Suprapubic skin (tissue), 4 donors: Measurements from ENCODE around the gene MARK4.

ENCODE experiments used
- CTCF ChIP-seq, 2 donors: fragments of 200-600 bp in 1 of 2; fragments of 450-650 bp in 1 of 2; sonication (generic) in 1 of 2; IDR thresholded peaks; one replicate each; pipeline ENCODE4 v1.5.1; 2016 to 2019; ENCODE audit warnings: antibody characterized with exemption in 2 of 2, mild to moderate bottlenecking in 1 of 2, moderate library complexity in 1 of 2
- POLR2A ChIP-seq, 2 donors: fragments of 450-650 bp; IDR thresholded peaks; one replicate each; pipeline ENCODE4 v1.6.1; 2017; ENCODE audit warnings: antibody characterized with exemption in 2 of 2, mild to moderate bottlenecking in 2 of 2, moderate library complexity in 2 of 2
- POLR2AphosphoS5 ChIP-seq, 3 donors: sonication (generic); formaldehyde crosslinking; IDR thresholded peaks; one replicate each; pipeline ENCODE4 v1.6.1; 2017; ENCODE audit warnings: antibody characterized with exemption in 3 of 3

GRCh38 chr19:45255611-45256157 is 4.6 kb downstream of the MARK4 start:
- TF ChIP-seq CTCF (IDR thresholded peaks at IDR 0.05) (no peak), POLR2A (IDR thresholded peaks at IDR 0.05) (no peak), POLR2AphosphoS5 (IDR thresholded peaks at IDR 0.05) (no peak)
